Spleen (tissue), 11 donors: ENCODE measurements around the gene AP4E1. TPM values are rescaled to one million over a fixed set of nuclear protein-coding genes. Genes with fewer than 3 reads are reported as not detected.
"Not testable (repeated sequence)": the region's sequence is repeated elsewhere in the genome, so short reads cannot be mapped to it uniquely, and the experiment has no call there.

Experiments
- DNase-seq: peaks from one replicate; pipeline ENCODE4 v3.0.0-alpha.2; 2020
- H3K27ac ChIP-seq, 8 donors: fragments of 200-600 bp; sonication (generic) in 7 of 8; 1 replicate in 4 of 8; 2 replicates in 4 of 8; pipeline versions ENCODE4 v1.5.0 to v1.8.0; 2016 to 2021; ENCODE audit warnings: inconsistent platforms in 4 of 8, mild to moderate bottlenecking in 4 of 8, moderate library complexity in 1 of 8
- H3K27me3 ChIP-seq, 7 donors: fragments of 200-600 bp; sonication (generic) in 6 of 7; replicated peaks in 1 of 7; 1 replicate in 4 of 7; 2 replicates in 3 of 7; pipeline versions ENCODE4 v1.5.0 to v1.8.0; 2016 to 2021; ENCODE audit warnings: inconsistent platforms in 3 of 7, mild to moderate bottlenecking in 1 of 7
- H3K36me3 ChIP-seq, 6 donors: fragments of 200-600 bp; sonication (generic) in 5 of 6; 1 replicate in 4 of 6; 2 replicates in 2 of 6; pipeline versions ENCODE4 v1.5.0 to v1.8.0; 2016 to 2021; ENCODE audit warnings: inconsistent platforms in 2 of 6
- H3K4me1 ChIP-seq, 6 donors: fragments of 200-600 bp; sonication (generic) in 5 of 6; 1 replicate in 3 of 6; 2 replicates in 3 of 6; pipeline versions ENCODE4 v1.5.0 to v1.8.0; 2016 to 2021; ENCODE audit warnings: inconsistent platforms in 3 of 6
- H3K4me3 ChIP-seq, 8 donors: fragments of 200-600 bp; sonication (generic) in 7 of 8; 1 replicate in 4 of 8; 2 replicates in 4 of 8; pipeline versions ENCODE4 v1.5.0 to v1.8.0; 2016 to 2021; ENCODE audit warnings: inconsistent platforms in 4 of 8, mild to moderate bottlenecking in 4 of 8, moderate library complexity in 2 of 8
- H3K9me3 ChIP-seq, 8 donors: fragments of 200-600 bp; sonication (generic) in 7 of 8; 1 replicate in 4 of 8; 2 replicates in 4 of 8; pipeline versions ENCODE4 v1.5.0 to v1.8.0; 2016 to 2021; ENCODE audit warnings: inconsistent platforms in 4 of 8
- CTCF ChIP-seq, 11 experiments: fragments of 200-600 bp in 7 of 11; fragments of 450-650 bp in 4 of 11; sonication (generic) in 4 of 11; IDR thresholded peaks in 8 of 11; conservative IDR thresholded peaks in 3 of 11; 1 replicate in 7 of 11; 2 replicates in 4 of 11; pipeline versions ENCODE4 v1.4.0 to v1.8.0; 2016 to 2021; ENCODE audit warnings: antibody characterized with exemption in 11 of 11, inconsistent platforms in 4 of 11, mild to moderate bottlenecking in 1 of 11
- POLR2A ChIP-seq, 3 donors: fragments of 450-650 bp; IDR thresholded peaks; one replicate each; pipeline ENCODE4 v1.5.1; 2017; ENCODE audit warnings: antibody characterized with exemption in 3 of 3, mild to moderate bottlenecking in 1 of 3
- POLR2AphosphoS5 ChIP-seq, 3 donors: sonication (generic); formaldehyde crosslinking; IDR thresholded peaks; one replicate each; pipeline ENCODE4 v1.5.1; 2017; ENCODE audit warnings: antibody characterized with exemption in 3 of 3
- WGBS, 5 donors: extraction: QIAGEN DNeasy Blood & Tissue Kit in 3 of 5; methylation state at CpG; one replicate each; pipeline versions ENCODE4 v1.1.5 to v1.1.7; 2013 to 2018; 5-methylcytosine and 5-hydroxymethylcytosine counted together
- intact Hi-C: fragments of 100-400 bp; cut with DNase I; formaldehyde crosslinking; loops from one replicate; pipeline ENCODE4 v1.15.0; 2023; ENCODE audit warnings: low total_unique reads
- polyA plus RNA-seq, 3 donors: library from polyadenylated mRNA; stranded (reverse); fragments of 200-250 nt; gene quantifications; one replicate each; pipeline ENCODE4 v1.2.1, GENCODE V29; 2013
- total RNA-seq, 7 donors: library from RNA; depleted of rRNA in 3 of 7; stranded (reverse); fragments of >200 nt in 3 of 7; fragmentation: NEBNext Ultra II Directional in 4 of 7; extraction: Animal tissue kit (Norgen Biotek cat#: 25700) in 4 of 7; gene quantifications; one replicate each; pipeline versions ENCODE4 v1.1.0 to v1.2.1, GENCODE V29; 2016 to 2021
- donor health status: healthy with polysubstance abuse.
- donor health status: DM: no; HTN: no; CAD: no; lungs with moderate emphysema.
- donor health status: DM: no; HTN: no; CAD: no.
- donor health status: Bipolar disorder and iron deficiency.
- donor health status: healthy.
- donor health status: DM: no; HTN: no; CAD: no.
- donor health status: DM: yes; HTN: yes; CAD: no.

The AP4E1 gene
- total and polyA plus RNA-seq, 10 donors, result 2.1 to 17.4 (median 13.3) TPM

GRCh38 chr15:50905055-50905454 is 3.4 kb upstream of the AP4E1 start:
- TF ChIP-seq POLR2A (IDR thresholded peaks at IDR 0.05), result no peak
- TF ChIP-seq CTCF (IDR thresholded peaks at IDR 0.05 in 8 of 11, conservative IDR thresholded peaks at IDR 0.05 in 3 of 11), result no peak
- TF ChIP-seq POLR2AphosphoS5 (IDR thresholded peaks at IDR 0.05), result no peak
- Histone ChIP-seq H3K9me3 (no peaks in the 10 kb centered on the region), H3K4me1 (peaks cover 12 to 31% (median 26%) of the 10 kb centered on the region in 6 donors), H3K27me3 (no peaks in the 10 kb centered on the region), H3K36me3 (peaks cover 0 to 11% (median 0%) of the 10 kb centered on the region in 6 donors), H3K27ac (no peak overlapping the region), H3K4me3 (no peak overlapping the region)
- DNase-seq, result no peak
- intact Hi-C loops, result loop anchor here (10.0 kb wide), 1 partner anchor 220 kb away; the partner anchor contains the start of gene TRPM7
- 95 to 99% (median 96%) methylated on average over 4 of the region's 4 CpGs for WGBS, 5 donors

GRCh38 chr15:50906954-50907600 is 1.4 kb upstream of the AP4E1 start:
- intact Hi-C loops, result loop anchor here (10.0 kb wide), 1 partner anchor 222 kb away; the partner anchor contains the start of gene TRPM7
- peaks cover 0 to 13% (median 1%) of the 10 kb centered on the region in 6 donors for H3K36me3 ChIP-seq

GRCh38 chr15:50907601-50908208 is 778 bp upstream of the AP4E1 start:
- Histone ChIP-seq H3K27ac (peak overlapping the region; percentile 94 to 98 (median 97)), H3K9me3 (no peaks in the 10 kb centered on the region), H3K27me3 (no peaks in the 10 kb centered on the region), H3K4me3 (peak overlapping the region; percentile 75 to 98 (median 84)), H3K36me3 (peaks cover 0 to 20% (median 5%) of the 10 kb centered on the region in 6 donors), H3K4me1 (peaks cover 16 to 58% (median 47%) of the 10 kb centered on the region in 6 donors)
- intact Hi-C loops, result loop anchor here (10.0 kb wide), 1 partner anchor 223 kb away; the partner anchor contains the start of gene TRPM7
- WGBS, 5 donors, result 0 to 1% (median 1%) methylated on average over 25 to 31 of the region's 31 CpGs
- no peak for TF ChIP-seq CTCF (IDR thresholded peaks at IDR 0.05 in 8 of 11, conservative IDR thresholded peaks at IDR 0.05 in 3 of 11)
- no peak for TF ChIP-seq POLR2AphosphoS5 (IDR thresholded peaks at IDR 0.05)
- TF ChIP-seq POLR2A (IDR thresholded peaks at IDR 0.05), result no peak
- DNase-seq, result no peak

More at GRCh38 chr15:50906954-50907600, 1.4 kb upstream of the AP4E1 start:
- TF ChIP-seq CTCF (IDR thresholded peaks at IDR 0.05 in 8 of 11, conservative IDR thresholded peaks at IDR 0.05 in 3 of 11), result no peak
- peak in 1 of 3 donors; percentile 62 for TF ChIP-seq POLR2AphosphoS5 (IDR thresholded peaks at IDR 0.05)
- peak in 1 of 3 donors; percentile 49 for TF ChIP-seq POLR2A (IDR thresholded peaks at IDR 0.05)
- H3K9me3 ChIP-seq, result no peaks in the 10 kb centered on the region
- H3K27ac ChIP-seq, result peak overlapping the region; percentile 94 to 98 (median 97)
- peaks cover 16 to 52% (median 44%) of the 10 kb centered on the region in 6 donors for H3K4me1 ChIP-seq
- WGBS, 5 donors, result 34 to 49% (median 41%) methylated on average over 16 of the region's 16 CpGs
- DNase-seq, result peak; percentile 82
- H3K4me3 ChIP-seq, result peak overlapping the region; percentile 75 to 98 (median 84)
- no peaks in the 10 kb centered on the region for H3K27me3 ChIP-seq

GRCh38 chr15:50909010-50909317 is 481 bp downstream of the AP4E1 start:
- intact Hi-C loops, result loop anchor here (10.0 kb wide), 1 partner anchor 224 kb away; the partner anchor contains the start of gene TRPM7
- no peak for DNase-seq

GRCh38 chr15:50910426-50910795 is 1.9 kb downstream of the AP4E1 start:
- H3K9me3 ChIP-seq, DNase-seq, H3K27me3 ChIP-seq: not testable (repeated sequence)
- peak overlapping the region in 1 of 8 donors; percentile 75 for H3K4me3 ChIP-seq
- H3K36me3 ChIP-seq, result peaks cover 0 to 45% (median 19%) of the 10 kb centered on the region in 6 donors
- WGBS, 5 donors, result 59 to 81% (median 71%) methylated on average over 3 of the region's 3 CpGs
- H3K27ac ChIP-seq, result peak overlapping the region in 3 of 8 donors; percentile 7 to 98 (median 10)
- intact Hi-C loops, result loop anchor here (10.0 kb wide), 1 partner anchor 284 kb away; no protein-coding TSS in a partner anchor
- peaks cover 16 to 60% (median 47%) of the 10 kb centered on the region in 6 donors for H3K4me1 ChIP-seq

More at GRCh38 chr15:50909010-50909317, 481 bp downstream of the AP4E1 start:
- Histone ChIP-seq H3K27me3 (no peaks in the 10 kb centered on the region), H3K36me3 (peaks cover 0 to 32% (median 12%) of the 10 kb centered on the region in 6 donors), H3K4me1 (peaks cover 16 to 60% (median 47%) of the 10 kb centered on the region in 6 donors), H3K4me3 (peak overlapping the region; percentile 75 to 98 (median 84)), H3K9me3 (no peaks in the 10 kb centered on the region), H3K27ac (peak overlapping the region; percentile 94 to 98 (median 97))
- TF ChIP-seq POLR2AphosphoS5 (IDR thresholded peaks at IDR 0.05), result no peak
- TF ChIP-seq CTCF (IDR thresholded peaks at IDR 0.05 in 8 of 11, conservative IDR thresholded peaks at IDR 0.05 in 3 of 11), result no peak
- TF ChIP-seq POLR2A (IDR thresholded peaks at IDR 0.05), result no peak
- WGBS, 5 donors, result 0 to 1% (median 0%) methylated on average over 6 to 11 of the region's 11 CpGs
